Measurements from ENCODE around the gene PICALM. TPM values are rescaled to one million over a fixed set of nuclear protein-coding genes. Genes with fewer than 3 reads are reported as not detected.
A peak's percentile ranks its signal among the peaks of the same experiment; 100 is the strongest.

The PICALM gene
- total and polyA plus RNA-seq, 2 of the 13 experiments (the other 11 are each of a cell fraction or from before 2014, with no cell fraction given): 97.6 to 154 TPM

DNA sequence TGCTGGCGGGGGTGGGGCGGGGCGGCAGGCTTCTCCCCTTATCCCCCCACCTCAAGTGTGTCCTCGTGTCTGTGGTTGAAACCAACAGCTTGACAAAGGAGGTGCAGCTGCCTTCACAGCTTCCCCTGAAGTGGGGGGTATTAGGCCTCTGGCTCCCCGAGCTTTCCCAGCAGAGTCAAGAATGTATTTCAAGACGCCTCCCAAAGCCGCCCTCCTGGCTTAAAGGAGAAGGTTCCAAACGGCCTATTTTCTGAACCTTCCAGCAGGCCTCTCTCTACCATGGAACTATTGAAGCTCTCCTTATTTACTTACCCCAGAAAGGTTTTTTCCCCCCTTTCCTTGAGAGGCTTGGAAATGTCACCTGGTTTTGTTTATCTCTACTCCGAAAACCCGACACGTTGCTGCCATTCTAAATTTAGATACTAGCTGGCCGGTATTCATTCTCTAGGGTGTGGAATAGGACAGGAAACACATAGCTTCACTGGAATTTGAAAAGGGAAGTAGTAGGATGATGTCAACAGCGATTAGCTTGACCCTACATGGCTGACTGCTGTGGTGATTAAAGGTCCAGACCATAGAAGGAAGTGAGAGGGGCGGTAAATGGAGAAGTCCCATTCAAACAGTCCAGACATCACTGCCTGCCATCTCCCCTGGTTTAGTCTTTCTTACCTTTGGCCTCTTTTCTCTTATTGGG is 671 bp upstream of the PICALM start (continued):
- no peak for TF ChIP-seq HCFC1 (IDR thresholded peaks at IDR 0.05; ENCODE audit: low read depth, low read length)
- no peak for TF ChIP-seq HNRNPLL (IDR thresholded peaks at IDR 0.05; ENCODE audit: low read depth, low read length, poor library complexity, severe bottlenecking)
- TF ChIP-seq HMG20B (CRISPR knock-in tag; conservative IDR thresholded peaks at IDR 0.05): no peak
- TF ChIP-seq ZNF569 (CRISPR knock-in tag; IDR thresholded peaks at IDR 0.05; ENCODE audit: borderline replicate concordance): no peak
- no peak for TF ChIP-seq ISX (CRISPR knock-in tag; conservative IDR thresholded peaks at IDR 0.05)
- no peak for TF ChIP-seq ZNF160 (CRISPR knock-in tag; IDR thresholded peaks at IDR 0.05)
- TF ChIP-seq NBN (conservative IDR thresholded peaks at IDR 0.05): no peak
- TF ChIP-seq SAP130 (CRISPR knock-in tag; IDR thresholded peaks at IDR 0.05; ENCODE audit: low read depth): peak; percentile 39; the same call in 1 of the 2 replicates
- TF ChIP-seq ZBTB25 (CRISPR knock-in tag; IDR thresholded peaks at IDR 0.05): no peak
- no peak for TF ChIP-seq RNF2 (conservative IDR thresholded peaks at IDR 0.05; ENCODE audit: low read depth)
- peak; percentile 9; the same call in 1 of the 2 replicates for TF ChIP-seq YEATS2 (CRISPR knock-in tag; IDR thresholded peaks at IDR 0.05; ENCODE audit: borderline replicate concordance)
- no peak for TF ChIP-seq FLYWCH1 (CRISPR knock-in tag; IDR thresholded peaks at IDR 0.05)
- TF ChIP-seq TBX3 (IDR thresholded peaks at IDR 0.05; ENCODE audit: borderline replicate concordance): no peak
- no peak for TF ChIP-seq ZNF331 (CRISPR knock-in tag; IDR thresholded peaks at IDR 0.05)
- TF ChIP-seq, protein P1, sequence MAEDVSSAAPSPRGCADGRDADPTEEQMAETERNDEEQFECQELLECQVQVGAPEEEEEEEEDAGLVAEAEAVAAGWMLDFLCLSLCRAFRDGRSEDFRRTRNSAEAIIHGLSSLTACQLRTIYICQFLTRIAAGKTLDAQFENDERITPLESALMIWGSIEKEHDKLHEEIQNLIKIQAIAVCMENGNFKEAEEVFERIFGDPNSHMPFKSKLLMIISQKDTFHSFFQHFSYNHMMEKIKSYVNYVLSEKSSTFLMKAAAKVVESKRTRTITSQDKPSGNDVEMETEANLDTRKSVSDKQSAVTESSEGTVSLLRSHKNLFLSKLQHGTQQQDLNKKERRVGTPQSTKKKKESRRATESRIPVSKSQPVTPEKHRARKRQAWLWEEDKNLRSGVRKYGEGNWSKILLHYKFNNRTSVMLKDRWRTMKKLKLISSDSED (CRISPR knock-in tag; IDR thresholded peaks at IDR 0.05): no peak
- no peak for TF ChIP-seq ZNF597 (CRISPR knock-in tag; IDR thresholded peaks at IDR 0.05)
- no peak for TF ChIP-seq DPF2 (CRISPR knock-in tag; IDR thresholded peaks at IDR 0.05; ENCODE audit: borderline replicate concordance, low read depth)
- TF ChIP-seq MNT (IDR thresholded peaks at IDR 0.05): no peak
- TF ChIP-seq HNF4A (CRISPR knock-in tag; IDR thresholded peaks at IDR 0.05): no peak
- TF ChIP-seq ZNF746 (CRISPR knock-in tag; IDR thresholded peaks at IDR 0.05): no peak
- TF ChIP-seq ZNF317 (CRISPR knock-in tag; IDR thresholded peaks at IDR 0.05): 0 out of 2 replicates have a peak, but pooled peaks have one; percentile 37
- no peak for TF ChIP-seq ZNF138 (CRISPR knock-in tag; IDR thresholded peaks at IDR 0.05; ENCODE audit: low read depth)
- TF ChIP-seq ZNF280D (CRISPR knock-in tag; IDR thresholded peaks at IDR 0.05): no peak
